Endothelial cell (in vitro differentiated cells): ENCODE data around the gene NOLC1. TPM values are rescaled to one million over a fixed set of nuclear protein-coding genes. Genes with fewer than 3 reads are reported as not detected.
A peak's percentile ranks its signal among the peaks of the same experiment; 100 is the strongest.

Experiments
- DNase-seq: peaks from one replicate; pipeline ENCODE4 v3.0.0; 2021; ENCODE audit warnings: low spot score
- H3K27ac Mint-ChIP-seq: one replicate; pipeline ENCODE4 v1.8.0; 2021; ENCODE audit warnings: mixed read lengths, inconsistent platforms; ENCODE audit not compliant: unreplicated experiment
- H3K27me3 Mint-ChIP-seq: one replicate; pipeline ENCODE4 v1.8.0; 2021; ENCODE audit warnings: mild to moderate bottlenecking, moderate library complexity, mixed read lengths, inconsistent platforms; ENCODE audit not compliant: unreplicated experiment
- H3K36me3 Mint-ChIP-seq: one replicate; pipeline ENCODE4 v1.8.0; 2021; ENCODE audit warnings: mild to moderate bottlenecking, low read depth, mixed read lengths, inconsistent platforms; ENCODE audit not compliant: unreplicated experiment
- H3K4me1 Mint-ChIP-seq: one replicate; pipeline ENCODE4 v1.8.0; 2021; ENCODE audit warnings: mild to moderate bottlenecking, mixed read lengths, inconsistent platforms; ENCODE audit not compliant: unreplicated experiment
- H3K4me3 Mint-ChIP-seq: one replicate; pipeline ENCODE4 v1.8.0; 2021; ENCODE audit warnings: mild to moderate bottlenecking, mixed read lengths, inconsistent platforms; ENCODE audit not compliant: unreplicated experiment
- H3K9me3 Mint-ChIP-seq: one replicate; pipeline ENCODE4 v1.8.0; 2021; ENCODE audit warnings: mixed read lengths, inconsistent platforms; ENCODE audit not compliant: unreplicated experiment
- total RNA-seq: library from RNA; stranded (reverse); fragmentation: NEBNext Ultra II Directional; extraction: Animal tissue kit (Norgen Biotek cat#: 25700); gene quantifications from one replicate; pipeline ENCODE4 v1.2.1, GENCODE V29; 2021; ENCODE audit not compliant: unreplicated experiment
- TF ChIP-seq, protein P1 (sequence below): fragments of 200-600 bp; sonication (generic); IDR thresholded peaks from one replicate; pipeline ENCODE4 v1.5.0; 2021; ENCODE audit warnings: antibody characterized with exemption; ENCODE audit not compliant: unreplicated experiment

NOLC1 gene
- total RNA-seq, 1 donor from 2014 or later: 43.2 TPM

DNA sequence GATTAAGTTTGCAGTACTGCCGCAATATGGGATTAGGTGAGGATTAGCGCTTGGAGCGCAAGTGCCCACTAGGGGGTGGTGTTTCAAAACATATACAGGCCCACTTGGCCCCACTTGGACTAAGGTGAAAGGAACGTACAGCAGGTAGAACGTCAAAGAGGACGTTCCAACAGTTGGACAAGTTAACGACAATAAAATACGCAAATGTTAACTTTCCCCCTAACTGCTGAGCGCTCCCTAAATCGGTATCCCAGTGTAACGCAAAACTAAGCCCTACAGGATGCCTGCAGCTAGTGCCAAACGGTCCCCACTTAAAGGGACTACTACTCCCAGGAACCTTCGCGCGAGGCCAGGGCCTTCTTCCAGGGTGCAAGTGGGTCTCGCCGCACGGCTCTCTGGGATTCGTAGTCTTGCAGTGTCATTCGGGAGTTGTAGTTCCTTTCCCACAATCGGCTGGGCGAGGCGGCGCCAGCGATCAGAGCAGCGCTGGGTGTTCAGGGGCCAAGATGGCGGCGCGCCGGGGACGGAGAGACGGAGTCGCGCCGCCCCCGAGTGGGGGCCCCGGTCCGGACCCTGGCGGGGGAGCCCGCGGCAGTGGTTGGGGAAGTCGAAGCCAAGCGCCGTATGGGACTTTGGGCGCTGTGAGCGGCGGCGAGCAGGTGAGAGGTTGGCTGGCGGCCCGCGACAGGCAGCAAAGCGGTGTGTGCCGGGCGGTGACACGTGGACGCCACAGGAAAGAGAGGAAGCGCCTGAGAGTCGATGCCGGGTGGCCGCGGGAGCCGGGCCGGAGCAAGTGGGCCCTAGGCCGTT, 19.4 kb upstream of the NOLC1 start, which contains the start of gene PPRC1:
Gene PPRC1 (plus strand): TSS at position 478 of the 810 bp plus-strand sequence. CDS start 29 bp downstream, at position 507.
- peak; percentile 95 for DNase-seq
- Mint-ChIP-seq H3K27me3 (peaks cover 7% of the 10 kb centered on the region), H3K4me1 (peaks cover 33% of the 10 kb centered on the region), H3K4me3 (peak within 1 kb of the TSS; percentile 98), H3K36me3 (peaks cover 9% of the 10 kb centered on the region), H3K27ac (peak within 1 kb of the TSS; percentile 83), H3K9me3 (no peaks in the 10 kb centered on the region)
- TF ChIP-seq, protein P1, sequence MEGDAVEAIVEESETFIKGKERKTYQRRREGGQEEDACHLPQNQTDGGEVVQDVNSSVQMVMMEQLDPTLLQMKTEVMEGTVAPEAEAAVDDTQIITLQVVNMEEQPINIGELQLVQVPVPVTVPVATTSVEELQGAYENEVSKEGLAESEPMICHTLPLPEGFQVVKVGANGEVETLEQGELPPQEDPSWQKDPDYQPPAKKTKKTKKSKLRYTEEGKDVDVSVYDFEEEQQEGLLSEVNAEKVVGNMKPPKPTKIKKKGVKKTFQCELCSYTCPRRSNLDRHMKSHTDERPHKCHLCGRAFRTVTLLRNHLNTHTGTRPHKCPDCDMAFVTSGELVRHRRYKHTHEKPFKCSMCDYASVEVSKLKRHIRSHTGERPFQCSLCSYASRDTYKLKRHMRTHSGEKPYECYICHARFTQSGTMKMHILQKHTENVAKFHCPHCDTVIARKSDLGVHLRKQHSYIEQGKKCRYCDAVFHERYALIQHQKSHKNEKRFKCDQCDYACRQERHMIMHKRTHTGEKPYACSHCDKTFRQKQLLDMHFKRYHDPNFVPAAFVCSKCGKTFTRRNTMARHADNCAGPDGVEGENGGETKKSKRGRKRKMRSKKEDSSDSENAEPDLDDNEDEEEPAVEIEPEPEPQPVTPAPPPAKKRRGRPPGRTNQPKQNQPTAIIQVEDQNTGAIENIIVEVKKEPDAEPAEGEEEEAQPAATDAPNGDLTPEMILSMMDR: peak; percentile 95

- Mint-ChIP-seq H3K36me3 (peaks cover 13% of the 10 kb centered on the region), H3K27ac (peak overlapping the region; percentile 66), H3K4me3 (peak overlapping the region; percentile 98), H3K9me3 (no peaks in the 10 kb centered on the region), H3K4me1 (peaks cover 33% of the 10 kb centered on the region), H3K27me3 (peaks cover 12% of the 10 kb centered on the region)
- peak; percentile 66 for DNase-seq
- TF ChIP-seq, protein P1: no peak
Measured at GRCh38 chr10:102133373-102134195, 18.6 kb upstream of the NOLC1 start.

- no peaks in the 10 kb centered on the region for H3K9me3 Mint-ChIP-seq
- TF ChIP-seq, protein P1: no peak
Measured at GRCh38 chr10:102134416-102134815, 17.8 kb upstream of the NOLC1 start.

GRCh38 chr10:102135956-102136526, 16.1 kb upstream of the NOLC1 start:
- Mint-ChIP-seq H3K36me3 (peaks cover 29% of the 10 kb centered on the region), H3K4me3 (peak overlapping the region; percentile 6), H3K4me1 (peaks cover 33% of the 10 kb centered on the region), H3K27me3 (peaks cover 19% of the 10 kb centered on the region), H3K9me3 (no peaks in the 10 kb centered on the region), H3K27ac (peak overlapping the region; percentile 52)
- no peak for DNase-seq
- TF ChIP-seq, protein P1: no peak

More at GRCh38 chr10:102134416-102134815, 17.8 kb upstream of the NOLC1 start:
- Mint-ChIP-seq H3K27ac (peak overlapping the region; percentile 66), H3K4me1 (peaks cover 33% of the 10 kb centered on the region), H3K36me3 (peaks cover 16% of the 10 kb centered on the region), H3K27me3 (peaks cover 17% of the 10 kb centered on the region), H3K4me3 (peak overlapping the region; percentile 98)
- DNase-seq: no peak
